Kidney glomerular epithelial cell (primary cell): ENCODE measurements around the gene NR6A1.

Experiments
- DNase-seq: peaks from one replicate; lab custom pipeline; 2025; lab: John Stamatoyannopoulos, UW

NR6A1 gene

GRCh38 chr9:124504530-124505005 is 266.5 kb downstream of the NR6A1 start:
- no peak for DNase-seq

- no peak for DNase-seq
Observed at GRCh38 chr9:124503713-124504529, 267.2 kb downstream of the NR6A1 start.

GRCh38 chr9:124502711-124503702 is 268.1 kb downstream of the NR6A1 start:
- no peak for DNase-seq

DNA sequence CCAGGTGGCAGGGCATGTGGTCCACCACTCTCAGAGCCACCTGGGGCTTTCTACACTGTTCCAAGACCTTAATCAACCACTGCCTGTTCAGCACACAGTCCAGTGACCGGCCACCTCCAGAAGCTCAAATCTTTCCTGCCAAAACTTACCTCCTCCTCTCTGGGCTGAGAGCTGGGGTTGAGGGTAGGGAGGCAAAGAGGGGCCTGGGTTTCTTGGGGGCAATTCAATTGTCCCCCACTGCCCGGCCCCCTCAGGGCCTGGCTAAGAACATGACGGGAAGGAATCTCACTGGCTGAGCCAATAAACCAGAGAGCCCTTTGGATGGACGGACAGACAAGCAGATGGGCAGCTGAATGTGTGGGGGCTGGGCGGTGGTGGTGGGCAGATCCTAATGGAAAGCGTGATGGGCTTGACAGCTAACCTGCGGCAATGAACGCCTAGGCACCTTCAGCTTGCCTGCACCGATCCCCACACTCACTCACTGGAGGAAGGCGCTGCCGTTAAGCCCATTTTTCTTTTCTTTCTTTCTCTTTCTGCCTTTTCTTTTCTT is 269.3 kb downstream of the NR6A1 start:
- DNase-seq, result no peak

DNA sequence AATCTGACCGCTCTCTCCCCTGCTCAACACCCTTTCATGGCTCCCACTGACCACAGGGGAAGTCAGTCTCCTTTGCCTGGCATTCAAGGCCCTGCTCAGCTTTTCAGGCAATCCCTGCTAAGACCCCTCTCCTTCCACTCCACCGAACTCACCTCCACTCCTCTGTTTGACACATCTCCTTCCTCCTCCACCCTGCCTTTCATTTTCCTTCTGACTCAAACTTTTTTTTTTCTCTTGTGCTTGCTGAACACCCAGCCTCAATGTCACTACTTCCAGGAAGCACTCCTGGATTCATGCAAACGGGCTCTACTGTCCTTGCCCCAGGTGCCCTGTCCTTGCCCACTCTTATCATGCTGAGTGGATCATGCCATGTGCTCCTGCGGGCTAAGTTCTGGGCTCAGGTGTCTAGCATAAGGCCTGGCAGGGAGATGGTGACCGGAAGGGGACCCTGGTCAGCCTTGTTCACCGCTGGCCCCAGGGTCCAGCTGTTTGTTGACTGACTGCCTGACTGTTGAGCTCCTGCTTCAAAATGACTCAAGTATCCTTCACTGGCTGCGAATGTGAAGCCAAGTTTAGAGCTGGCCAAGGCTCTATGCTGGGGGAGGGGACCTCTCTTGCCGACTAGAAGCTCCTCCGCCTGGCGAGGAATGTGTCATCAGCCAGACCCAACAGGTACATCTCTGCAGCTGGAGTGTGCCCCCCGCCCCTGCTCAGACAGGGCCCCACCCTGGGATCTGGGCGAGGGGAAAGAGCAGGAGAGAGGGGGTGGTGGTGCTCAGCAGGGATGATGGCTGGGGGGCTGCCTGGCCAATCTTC is 270.1 kb downstream of the NR6A1 start:
- DNase-seq, result no peak

GRCh38 chr9:124500028-124500795 is 270.9 kb downstream of the NR6A1 start:
- no peak for DNase-seq

- DNase-seq, result no peak
Observed at GRCh38 chr9:124499216-124499615, 271.9 kb downstream of the NR6A1 start.

GRCh38 chr9:124498499-124499146 is 272.5 kb downstream of the NR6A1 start:
- no peak for DNase-seq

GRCh38 chr9:124498040-124498439 is 273.1 kb downstream of the NR6A1 start:
- DNase-seq, result no peak

DNA sequence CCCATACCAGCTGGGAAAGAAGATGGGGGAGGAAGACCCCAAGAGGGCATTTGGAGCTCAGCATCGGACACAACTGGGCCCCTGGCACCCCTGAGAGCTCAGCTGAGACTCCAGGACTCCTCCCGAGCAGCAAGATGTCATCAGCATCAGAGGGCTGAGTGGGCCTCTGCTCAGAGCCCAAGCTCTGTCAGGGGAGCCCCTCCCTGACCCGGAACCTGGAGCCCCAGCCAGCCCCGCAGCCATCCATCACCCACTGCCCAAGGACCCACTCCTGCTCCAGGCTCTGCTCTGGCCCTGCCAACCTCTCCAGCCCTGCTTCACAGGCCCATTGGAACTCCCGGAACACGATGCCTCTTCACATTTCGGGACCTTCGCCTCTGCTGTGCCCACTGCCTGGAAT is 273.7 kb downstream of the NR6A1 start:
- no peak for DNase-seq

- no peak for DNase-seq
Observed at GRCh38 chr9:124496463-124496862, 274.6 kb downstream of the NR6A1 start.

DNA sequence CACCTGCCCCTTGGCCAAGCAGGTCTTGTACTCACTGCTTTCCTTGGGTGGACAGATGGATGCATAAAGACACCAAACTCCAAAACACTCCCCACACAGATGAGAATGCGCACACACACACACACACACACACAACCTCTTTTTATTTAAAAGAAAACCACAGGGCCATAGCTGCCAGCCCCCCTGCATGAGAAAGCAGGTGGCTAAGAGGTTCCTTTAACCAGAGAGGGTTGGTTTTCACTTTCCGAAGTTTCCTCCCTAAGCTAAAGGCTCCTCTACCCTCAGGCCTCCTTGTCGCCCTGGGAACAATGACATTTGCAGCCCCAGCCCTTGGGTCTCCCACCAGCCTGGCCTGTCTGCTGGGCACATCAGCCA is 275.0 kb downstream of the NR6A1 start:
- no peak for DNase-seq

DNA sequence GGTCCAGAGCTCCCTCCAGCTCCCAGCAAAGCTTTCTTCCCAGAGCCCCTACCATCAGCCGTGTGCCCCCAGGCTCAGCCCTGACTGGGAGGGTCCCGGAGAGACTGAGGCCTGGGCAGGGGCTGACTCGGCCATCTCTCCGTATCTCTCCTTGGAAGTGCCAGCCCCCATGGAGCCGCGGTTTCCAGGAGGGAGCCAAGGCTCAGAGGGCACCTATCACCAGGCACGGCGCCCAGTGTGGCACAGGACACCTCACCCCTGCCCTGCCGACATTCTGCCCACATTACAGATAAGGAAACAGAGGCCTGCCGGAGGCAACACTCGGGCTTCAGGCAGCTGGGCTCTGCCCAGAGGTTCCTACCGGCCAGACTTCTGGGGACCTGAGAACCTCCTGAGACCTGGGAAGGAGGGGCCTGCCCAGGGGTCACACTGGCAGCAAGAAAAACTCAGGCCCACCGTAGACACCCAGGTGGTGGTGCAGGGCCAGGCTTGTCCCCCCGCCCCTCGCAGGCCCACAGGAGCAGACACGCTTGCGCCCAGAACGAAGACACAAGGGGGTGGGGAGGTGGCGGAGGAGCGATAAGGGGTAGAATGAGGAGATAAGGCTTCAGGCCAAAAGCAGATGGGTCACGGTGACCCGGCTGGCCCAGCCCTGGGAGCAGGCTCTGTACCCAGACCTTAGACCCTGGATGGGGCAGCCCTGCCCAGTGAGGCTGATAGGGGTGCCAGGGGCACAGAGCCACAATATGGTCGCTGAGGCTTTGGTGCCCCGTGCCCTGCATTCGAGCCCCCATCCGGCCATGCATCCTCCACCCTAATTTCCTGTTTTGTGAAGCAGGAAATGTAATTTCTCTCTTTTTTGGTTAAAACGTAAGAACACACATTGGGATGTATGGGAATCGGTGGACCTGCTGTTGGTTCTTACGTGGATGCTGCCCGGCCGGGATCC is 275.7 kb downstream of the NR6A1 start:
- no peak for DNase-seq

- DNase-seq, result no peak
Observed at GRCh38 chr9:124493794-124494479, 277.2 kb downstream of the NR6A1 start.

GRCh38 chr9:124493218-124493617 is 277.9 kb downstream of the NR6A1 start:
- no peak for DNase-seq

DNA sequence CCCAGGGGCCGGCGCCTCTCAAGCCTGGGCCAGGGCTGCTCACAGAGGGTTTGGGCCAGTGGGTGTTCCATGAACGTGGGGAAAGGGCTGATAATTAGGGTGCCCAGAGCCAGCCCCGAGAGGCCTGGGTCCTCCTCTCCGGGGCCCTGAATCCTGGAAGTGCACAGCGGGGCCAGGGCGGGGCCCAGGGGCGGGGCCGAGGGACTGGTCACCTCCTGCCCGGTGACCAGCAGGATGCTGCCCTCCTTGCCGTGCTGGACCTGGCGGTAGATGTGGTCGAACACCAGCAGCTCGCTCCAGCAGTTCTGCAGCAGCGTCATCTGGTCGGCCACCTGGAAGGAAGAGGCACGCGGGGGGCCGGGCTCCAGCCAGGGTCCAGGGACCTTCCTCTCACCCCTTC is 278.3 kb downstream of the NR6A1 start:
- DNase-seq, result no peak

- no peak for DNase-seq
Observed at GRCh38 chr9:124491049-124491975, 279.8 kb downstream of the NR6A1 start.
